GM19193 (cell line): ENCODE measurements around the gene PPARD.

Source experiments
- POLR2A ChIP-seq: IDR thresholded peaks from 4 replicates; pipeline ENCODE4 v1.6.1; 2011; ENCODE audit not compliant: insufficient read depth, insufficient read length; ENCODE audit errors: extremely low read depth

PPARD gene

GRCh38 chr6:35309611-35310264 is 32.6 kb upstream of the PPARD start:
- no peak for TF ChIP-seq POLR2A

- no peak for TF ChIP-seq POLR2A
Measured at GRCh38 chr6:35310265-35310831, 32.0 kb upstream of the PPARD start.

GRCh38 chr6:35311390-35312075 is 30.8 kb upstream of the PPARD start:
- no peak for TF ChIP-seq POLR2A

GRCh38 chr6:35312076-35312800 is 30.1 kb upstream of the PPARD start:
- no peak for TF ChIP-seq POLR2A

GRCh38 chr6:35312807-35313206 is 29.6 kb upstream of the PPARD start:
- TF ChIP-seq POLR2A, result no peak

GRCh38 chr6:35317483-35318195 is 24.7 kb upstream of the PPARD start:
- no peak for TF ChIP-seq POLR2A

GRCh38 chr6:35318196-35319171 is 23.9 kb upstream of the PPARD start:
- TF ChIP-seq POLR2A, result no peak

GRCh38 chr6:35319346-35320030 is 22.9 kb upstream of the PPARD start:
- TF ChIP-seq POLR2A, result no peak

- no peak for TF ChIP-seq POLR2A
Measured at GRCh38 chr6:35320031-35320410, 22.3 kb upstream of the PPARD start.

GRCh38 chr6:35321091-35321490 is 21.3 kb upstream of the PPARD start:
- TF ChIP-seq POLR2A, result no peak

- no peak for TF ChIP-seq POLR2A
Measured at GRCh38 chr6:35327349-35328027, 14.9 kb upstream of the PPARD start.

GRCh38 chr6:35328108-35328723 is 14.1 kb upstream of the PPARD start:
- TF ChIP-seq POLR2A, result no peak
